ENCODE measurements around the gene AOAH. TPM values are rescaled to one million over a fixed set of nuclear protein-coding genes. Genes with fewer than 3 reads are reported as not detected.
"Not testable (repeated sequence)": the region's sequence is repeated elsewhere in the genome, so short reads cannot be mapped to it uniquely, and the experiment has no call there.

AOAH gene
- total RNA-seq, 4 donors from 2014 or later = 0.68 to 12.0 (median 4.8) TPM

DNA sequence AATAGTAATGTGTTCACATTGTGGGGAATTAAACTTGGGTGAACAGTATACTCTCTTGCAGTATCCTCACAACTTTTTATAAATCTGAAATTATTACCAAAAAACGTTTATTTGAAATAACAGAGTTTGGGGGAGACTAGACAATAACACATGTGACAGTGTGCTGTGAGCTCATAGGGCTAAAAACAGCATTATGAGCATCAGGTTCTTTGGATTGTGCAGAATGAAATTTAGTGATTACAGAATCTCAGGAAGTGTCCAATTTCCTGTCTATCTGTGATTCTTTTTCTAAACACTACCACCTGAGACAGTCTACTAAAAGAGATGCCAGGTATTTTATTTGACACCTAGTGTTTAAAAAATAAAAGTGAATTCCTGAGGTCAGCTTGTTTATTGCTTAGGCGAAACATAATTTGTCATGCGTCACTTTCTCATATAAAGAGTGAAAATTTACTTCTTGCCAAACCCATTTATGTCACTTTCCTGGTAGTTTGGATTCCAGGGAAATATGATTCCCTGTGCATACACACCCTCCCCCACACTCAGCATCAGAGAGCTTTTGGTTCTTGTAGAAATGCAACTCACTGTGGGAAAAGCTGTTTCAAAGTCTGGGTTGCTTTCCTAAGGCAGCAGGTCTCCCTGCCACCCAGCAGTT is 71.2 kb downstream of the AOAH start:
- 51 to 61% methylated on average over 3 of the region's 3 CpGs for WGBS, 2 donors
- Histone ChIP-seq H3K27me3 (no peaks in the 10 kb centered on the region), H3K4me1 (no peaks in the 10 kb centered on the region), H3K36me3 (no peaks in the 10 kb centered on the region), H3K9me3 (no peaks in the 10 kb centered on the region), H3K27ac (no peak overlapping the region), H3K4me3 (no peak overlapping the region)
- DNase-seq = no peak
- TF ChIP-seq, protein P1, sequence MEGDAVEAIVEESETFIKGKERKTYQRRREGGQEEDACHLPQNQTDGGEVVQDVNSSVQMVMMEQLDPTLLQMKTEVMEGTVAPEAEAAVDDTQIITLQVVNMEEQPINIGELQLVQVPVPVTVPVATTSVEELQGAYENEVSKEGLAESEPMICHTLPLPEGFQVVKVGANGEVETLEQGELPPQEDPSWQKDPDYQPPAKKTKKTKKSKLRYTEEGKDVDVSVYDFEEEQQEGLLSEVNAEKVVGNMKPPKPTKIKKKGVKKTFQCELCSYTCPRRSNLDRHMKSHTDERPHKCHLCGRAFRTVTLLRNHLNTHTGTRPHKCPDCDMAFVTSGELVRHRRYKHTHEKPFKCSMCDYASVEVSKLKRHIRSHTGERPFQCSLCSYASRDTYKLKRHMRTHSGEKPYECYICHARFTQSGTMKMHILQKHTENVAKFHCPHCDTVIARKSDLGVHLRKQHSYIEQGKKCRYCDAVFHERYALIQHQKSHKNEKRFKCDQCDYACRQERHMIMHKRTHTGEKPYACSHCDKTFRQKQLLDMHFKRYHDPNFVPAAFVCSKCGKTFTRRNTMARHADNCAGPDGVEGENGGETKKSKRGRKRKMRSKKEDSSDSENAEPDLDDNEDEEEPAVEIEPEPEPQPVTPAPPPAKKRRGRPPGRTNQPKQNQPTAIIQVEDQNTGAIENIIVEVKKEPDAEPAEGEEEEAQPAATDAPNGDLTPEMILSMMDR (IDR thresholded peaks at IDR 0.05) = no peak
- TF ChIP-seq POLR2A (IDR thresholded peaks at IDR 0.05) = no peak
- intact Hi-C loops (cut with DNase I) = no loop called here

DNA sequence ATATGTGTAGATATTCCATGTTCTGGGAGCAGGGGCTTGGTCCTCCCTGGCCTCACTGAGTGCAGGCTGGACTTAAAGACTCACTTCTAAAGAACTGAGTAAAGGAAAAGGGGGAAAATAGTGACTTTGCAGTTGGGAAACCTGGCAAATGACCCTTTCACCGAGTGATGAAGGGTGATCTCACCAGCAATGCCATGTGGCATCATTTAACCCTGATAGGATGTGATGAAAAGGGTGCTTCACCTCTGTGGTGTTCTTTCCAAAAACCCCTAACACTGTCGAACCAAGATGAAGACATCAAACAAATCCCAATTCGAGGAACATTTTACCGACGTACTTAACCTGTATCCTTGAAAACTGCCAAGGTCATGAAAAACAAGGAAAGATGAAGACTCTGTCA is 71.9 kb downstream of the AOAH start:
- Histone ChIP-seq H3K4me1 (no peaks in the 10 kb centered on the region), H3K9me3 (no peaks in the 10 kb centered on the region), H3K27ac (no peak overlapping the region), H3K36me3 (no peaks in the 10 kb centered on the region), H3K27me3 (no peaks in the 10 kb centered on the region), H3K4me3 (no peak overlapping the region)
- 86 to 91% methylated on average over 5 of the region's 5 CpGs for WGBS, 2 donors
- intact Hi-C loops (cut with DNase I) = no loop called here
- no peak for TF ChIP-seq POLR2A (IDR thresholded peaks at IDR 0.05)
- TF ChIP-seq, protein P1 (IDR thresholded peaks at IDR 0.05) = no peak
- DNase-seq = no peak

DNA sequence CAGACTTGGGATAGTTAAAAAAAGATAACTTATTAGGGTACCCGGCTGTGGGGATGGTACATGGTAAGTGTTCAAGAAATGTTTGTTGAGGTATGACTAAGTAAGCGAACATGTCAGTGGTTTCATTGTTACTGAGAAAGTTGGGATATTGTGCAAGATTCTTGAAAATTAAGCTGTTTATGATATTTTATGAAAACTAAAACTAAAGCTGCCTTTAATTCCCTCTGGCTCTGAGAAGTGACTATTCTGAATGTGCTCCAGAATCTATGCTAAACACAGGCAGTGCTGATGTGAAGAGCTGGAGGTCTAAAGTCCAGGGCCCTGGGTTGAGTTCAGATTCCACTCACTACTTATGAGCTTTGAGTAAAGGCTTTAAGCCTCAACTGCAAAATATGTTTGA is 72.9 kb downstream of the AOAH start:
- DNase-seq = no peak
- H3K27ac ChIP-seq = no peak overlapping the region
- no peaks in the 10 kb centered on the region for H3K36me3 ChIP-seq
- H3K4me1 ChIP-seq = no peaks in the 10 kb centered on the region
- no peaks in the 10 kb centered on the region for H3K9me3 ChIP-seq
- no peak for TF ChIP-seq POLR2A (IDR thresholded peaks at IDR 0.05)
- TF ChIP-seq, protein P1 (IDR thresholded peaks at IDR 0.05) = no peak
- H3K27me3 ChIP-seq = no peaks in the 10 kb centered on the region
- H3K4me3 ChIP-seq = no peak overlapping the region
- intact Hi-C loops (cut with DNase I) = no loop called here
- 41 to 53% methylated on average over 2 of the region's 2 CpGs for WGBS, 2 donors

DNA sequence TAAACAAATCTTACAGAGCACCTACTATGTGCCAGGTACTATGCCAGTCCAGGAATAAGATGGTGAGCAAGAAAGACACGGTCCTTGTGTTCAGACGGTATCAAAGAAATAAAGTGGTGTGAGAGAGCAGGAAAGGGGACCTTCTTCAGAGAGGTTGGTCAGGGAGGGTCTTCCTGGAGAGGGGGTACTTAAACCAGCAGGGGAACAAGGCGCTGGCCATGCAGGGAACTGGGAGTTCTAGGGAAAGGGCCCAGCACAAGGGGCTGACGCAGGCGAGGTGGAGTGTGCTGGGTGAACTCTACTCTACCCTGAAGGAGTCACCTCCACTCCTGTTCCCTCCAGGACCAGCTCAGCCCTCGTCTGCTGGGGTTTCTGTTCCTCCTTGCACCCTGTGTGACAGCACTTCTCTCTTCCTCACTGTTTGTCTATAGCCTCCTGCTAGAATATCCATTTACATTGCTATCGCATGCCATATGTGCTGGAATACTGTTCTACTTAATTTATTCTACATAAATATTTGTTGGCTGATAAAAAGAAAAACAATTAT is 73.5 kb downstream of the AOAH start:
- H3K36me3 ChIP-seq = no peaks in the 10 kb centered on the region
- TF ChIP-seq, protein P1 (IDR thresholded peaks at IDR 0.05) = no peak
- TF ChIP-seq POLR2A (IDR thresholded peaks at IDR 0.05) = no peak
- 66 to 82% methylated on average over 7 of the region's 7 CpGs for WGBS, 2 donors
- no peaks in the 10 kb centered on the region for H3K9me3 ChIP-seq
- no peak overlapping the region for H3K4me3 ChIP-seq
- intact Hi-C loops (cut with DNase I) = no loop called here
- no peak overlapping the region for H3K27ac ChIP-seq
- no peak for DNase-seq
- no peaks in the 10 kb centered on the region for H3K27me3 ChIP-seq
- H3K4me1 ChIP-seq = no peaks in the 10 kb centered on the region

DNA sequence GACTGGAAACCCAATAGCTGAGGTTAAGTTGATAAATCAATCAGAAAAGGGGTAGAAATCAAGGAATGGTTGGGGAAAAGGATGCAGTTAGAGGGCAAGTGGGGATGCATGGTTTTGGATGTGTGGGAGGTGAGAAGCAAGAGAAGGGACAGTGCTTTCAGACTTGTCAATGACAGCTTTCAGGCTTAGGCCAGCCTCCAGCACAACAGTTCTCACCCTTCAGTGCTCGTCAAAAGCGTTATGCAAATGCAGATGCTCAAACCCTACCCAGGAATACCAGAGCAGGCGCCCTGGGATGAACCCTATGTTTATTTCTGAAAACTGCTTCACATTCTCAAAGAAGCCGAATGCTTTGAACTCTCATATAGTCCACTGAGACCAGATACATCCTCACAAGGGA is 74.0 kb downstream of the AOAH start:
- Histone ChIP-seq H3K4me3 (no peak overlapping the region), H3K36me3 (no peaks in the 10 kb centered on the region), H3K27ac (no peak overlapping the region), H3K4me1 (no peaks in the 10 kb centered on the region), H3K9me3 (no peaks in the 10 kb centered on the region), H3K27me3 (no peaks in the 10 kb centered on the region)
- intact Hi-C loops (cut with DNase I) = no loop called here
- 82 to 88% methylated on average over 4 of the region's 4 CpGs for WGBS, 2 donors
- no peak for TF ChIP-seq POLR2A (IDR thresholded peaks at IDR 0.05)
- TF ChIP-seq, protein P1 (IDR thresholded peaks at IDR 0.05) = no peak
- no peak for DNase-seq

DNA sequence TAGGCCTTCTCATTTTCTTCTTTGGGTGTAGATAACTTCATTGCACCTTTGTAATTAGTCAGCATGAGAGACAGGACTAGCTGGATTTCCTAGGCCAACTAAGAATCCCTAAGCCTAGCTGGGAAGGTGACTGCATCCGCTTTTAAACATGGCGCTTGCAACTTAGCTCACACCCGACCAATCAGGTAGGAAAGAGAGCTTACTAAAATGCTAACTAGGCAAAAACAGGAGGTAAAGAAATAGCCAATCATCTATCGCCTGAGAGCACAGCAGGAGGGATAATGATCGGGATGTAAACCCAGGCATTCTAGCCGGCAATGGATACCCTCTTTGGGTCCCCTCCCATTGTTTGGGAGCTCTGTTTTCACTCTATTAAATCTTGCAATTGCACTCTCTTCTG is 75.0 kb downstream of the AOAH start:
- intact Hi-C loops (cut with DNase I); H3K36me3 ChIP-seq; DNase-seq; H3K9me3 ChIP-seq; H3K4me3 ChIP-seq; H3K4me1 ChIP-seq; H3K27ac ChIP-seq; H3K27me3 ChIP-seq: not testable (repeated sequence)
- WGBS, 2 donors = 95 to 97% methylated on average over 6 of the region's 6 CpGs

Measured in esophagus squamous epithelium (tissue), 5 donors.